ENCODE measurements around the gene SNX30.

DNA sequence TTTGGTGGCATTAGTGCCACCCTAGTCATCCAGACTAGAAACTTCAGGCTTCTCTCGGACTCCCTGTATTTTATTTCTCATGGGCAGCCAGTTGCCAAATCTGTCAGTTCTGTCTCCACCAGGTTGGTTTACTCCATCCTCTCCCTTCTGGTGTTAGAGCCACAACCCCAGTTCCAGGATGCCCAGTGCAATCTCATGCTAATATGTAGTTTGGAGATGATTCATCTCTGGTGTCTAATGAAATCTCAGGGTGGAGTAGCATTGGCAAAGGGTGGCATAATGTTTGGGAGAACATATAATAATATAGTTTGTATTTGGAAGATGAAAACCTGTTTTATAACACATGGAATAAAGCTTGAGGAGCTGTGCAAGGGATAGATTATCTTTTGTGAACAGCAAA is 109.9 kb downstream of the SNX30 start:
- TF ChIP-seq, protein P1, sequence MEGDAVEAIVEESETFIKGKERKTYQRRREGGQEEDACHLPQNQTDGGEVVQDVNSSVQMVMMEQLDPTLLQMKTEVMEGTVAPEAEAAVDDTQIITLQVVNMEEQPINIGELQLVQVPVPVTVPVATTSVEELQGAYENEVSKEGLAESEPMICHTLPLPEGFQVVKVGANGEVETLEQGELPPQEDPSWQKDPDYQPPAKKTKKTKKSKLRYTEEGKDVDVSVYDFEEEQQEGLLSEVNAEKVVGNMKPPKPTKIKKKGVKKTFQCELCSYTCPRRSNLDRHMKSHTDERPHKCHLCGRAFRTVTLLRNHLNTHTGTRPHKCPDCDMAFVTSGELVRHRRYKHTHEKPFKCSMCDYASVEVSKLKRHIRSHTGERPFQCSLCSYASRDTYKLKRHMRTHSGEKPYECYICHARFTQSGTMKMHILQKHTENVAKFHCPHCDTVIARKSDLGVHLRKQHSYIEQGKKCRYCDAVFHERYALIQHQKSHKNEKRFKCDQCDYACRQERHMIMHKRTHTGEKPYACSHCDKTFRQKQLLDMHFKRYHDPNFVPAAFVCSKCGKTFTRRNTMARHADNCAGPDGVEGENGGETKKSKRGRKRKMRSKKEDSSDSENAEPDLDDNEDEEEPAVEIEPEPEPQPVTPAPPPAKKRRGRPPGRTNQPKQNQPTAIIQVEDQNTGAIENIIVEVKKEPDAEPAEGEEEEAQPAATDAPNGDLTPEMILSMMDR (conservative IDR thresholded peaks at IDR 0.05; ENCODE audit: low read length), result no peak
- no peak for TF ChIP-seq EZH2phosphoT487 (IDR thresholded peaks at IDR 0.05; ENCODE audit: borderline replicate concordance)
